KMS-11 (cell line): ENCODE measurements around the gene DNAAF1.
"Not testable (repeated sequence)": the region's sequence is repeated elsewhere in the genome, so short reads cannot be mapped to it uniquely, and the experiment has no call there.

Source experiments
- H2AFZ ChIP-seq: fragments of 200-600 bp; sonication (generic); 2 replicates; pipeline ENCODE4 v1.6.1; 2016; ENCODE audit warnings: antibody characterized with exemption, mixed run types, low read depth
- H3K27ac ChIP-seq: fragments of 200-600 bp; sonication (generic); 2 replicates; pipeline ENCODE4 v1.6.1; 2016; ENCODE audit warnings: mild to moderate bottlenecking, mixed run types
- H3K27me3 ChIP-seq: fragments of 200-600 bp; sonication (generic); 2 replicates; pipeline ENCODE4 v1.6.1; 2017; ENCODE audit warnings: mild to moderate bottlenecking, low read depth, mixed run types, moderate library complexity; ENCODE audit not compliant: insufficient read depth
- H3K36me3 ChIP-seq: fragments of 200-600 bp; sonication (generic); 2 replicates; pipeline ENCODE4 v1.6.1; 2017; ENCODE audit warnings: mild to moderate bottlenecking, mixed run types; ENCODE audit not compliant: insufficient read depth
- H3K4me1 ChIP-seq: fragments of 200-600 bp; sonication (generic); 2 replicates; pipeline ENCODE4 v1.6.1; 2016; ENCODE audit warnings: mild to moderate bottlenecking, low read depth, mixed run types; ENCODE audit not compliant: poor library complexity, severe bottlenecking
- H3K4me2 ChIP-seq: fragments of 200-600 bp; sonication (generic); 2 replicates; pipeline ENCODE4 v1.7.0; 2016; ENCODE audit warnings: mild to moderate bottlenecking, mixed run types
- H3K4me3 ChIP-seq: fragments of 200-600 bp; sonication (generic); IDR thresholded peaks from 2 replicates; pipeline ENCODE4 v1.6.1; 2017; ENCODE audit warnings: low read depth, low read length, mixed read lengths; ENCODE audit not compliant: insufficient read depth
- H3K79me2 ChIP-seq: fragments of 200-600 bp; sonication (generic); 2 replicates; pipeline ENCODE4 v1.6.1; 2016; ENCODE audit warnings: low read depth, mixed run types; ENCODE audit not compliant: insufficient read depth
- H3K9ac ChIP-seq: fragments of 200-600 bp; sonication (generic); 2 replicates; pipeline ENCODE4 v1.6.1; 2016; ENCODE audit warnings: mild to moderate bottlenecking, mixed run types
- H4K20me1 ChIP-seq: fragments of 200-600 bp; sonication (generic); 2 replicates; pipeline ENCODE4 v1.6.1; 2016; ENCODE audit warnings: mild to moderate bottlenecking, mixed run types; ENCODE audit not compliant: insufficient read depth
- CTCF ChIP-seq: fragments of 200-600 bp; sonication (generic); conservative IDR thresholded peaks from 2 replicates; pipeline ENCODE4 v1.6.1; 2017; ENCODE audit warnings: low read depth, mild to moderate bottlenecking, antibody characterized with exemption, low read length, moderate library complexity, mixed read lengths

The DNAAF1 gene

DNA sequence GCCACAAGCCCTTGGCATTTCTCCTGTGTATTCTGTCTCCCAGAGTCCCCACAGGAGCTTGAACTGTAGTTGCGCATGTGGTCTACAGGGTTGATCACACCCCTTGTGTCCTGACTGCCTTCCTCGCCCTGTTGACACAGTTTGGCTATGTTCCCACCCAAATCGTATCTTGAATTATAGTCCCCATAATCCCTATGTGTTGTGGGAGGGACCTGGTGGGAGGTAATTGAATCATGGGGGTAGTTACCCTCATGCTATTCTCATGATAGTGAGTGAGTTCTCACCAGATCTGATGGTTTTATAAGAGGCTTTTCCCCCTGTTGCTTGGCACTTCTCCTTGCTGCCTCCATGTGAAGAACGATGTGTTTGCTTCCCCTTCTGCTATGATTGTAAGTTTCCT, 67.0 kb downstream of the DNAAF1 start:
- TF ChIP-seq CTCF = no peak
- Histone ChIP-seq H2AFZ (no peak overlapping the region), H3K9ac (no peak overlapping the region)

DNA sequence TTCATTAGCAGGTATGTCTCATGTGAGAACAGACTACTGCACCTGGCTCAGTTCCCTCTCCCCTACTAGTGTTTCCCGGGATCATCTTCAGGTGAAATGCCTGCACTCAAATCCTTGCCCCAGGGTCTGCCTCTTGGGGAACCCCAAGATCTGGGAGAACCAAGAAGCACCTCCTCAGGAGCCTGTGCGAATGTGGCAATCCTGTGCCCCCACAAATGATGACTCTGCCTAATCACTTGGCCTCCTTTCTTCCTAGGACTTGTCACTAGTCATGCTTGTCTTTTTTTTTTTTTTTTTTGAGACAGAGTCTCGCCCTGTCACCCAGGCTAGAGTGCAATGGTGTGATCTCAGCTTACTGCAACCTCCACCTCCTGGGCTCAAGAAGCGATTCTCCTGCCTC, 67.5 kb downstream of the DNAAF1 start:
- no peaks in the 10 kb centered on the region for H3K4me1 ChIP-seq
- H2AFZ ChIP-seq = no peak overlapping the region
- no peaks in the 10 kb centered on the region for H4K20me1 ChIP-seq
- H3K36me3 ChIP-seq = no peaks in the 10 kb centered on the region
- peaks cover 15% of the 10 kb centered on the region; the same call in 1 of the 2 replicates for H3K27me3 ChIP-seq
- no peak for TF ChIP-seq CTCF
- no peak overlapping the region for H3K4me2 ChIP-seq
- H3K9ac ChIP-seq = no peak overlapping the region
- no peaks in the 10 kb centered on the region for H3K79me2 ChIP-seq
- H3K4me3 ChIP-seq = no peak overlapping the region
- H3K27ac ChIP-seq = no peak overlapping the region

More for the DNA sequence above, 67.0 kb downstream of the DNAAF1 start:
- H3K79me2 ChIP-seq = no peaks in the 10 kb centered on the region
- no peak overlapping the region for H3K4me3 ChIP-seq
- no peaks in the 10 kb centered on the region for H3K36me3 ChIP-seq
- H3K4me2 ChIP-seq = no peak overlapping the region
- H3K4me1 ChIP-seq = no peaks in the 10 kb centered on the region
- no peak overlapping the region for H3K27ac ChIP-seq
- H4K20me1 ChIP-seq = no peaks in the 10 kb centered on the region
- peaks cover 13% of the 10 kb centered on the region; the same call in 1 of the 2 replicates for H3K27me3 ChIP-seq

GRCh38 chr16:84214451-84215066, 69.5 kb downstream of the DNAAF1 start:
- Histone ChIP-seq H3K79me2 (no peaks in the 10 kb centered on the region), H3K27me3 (peaks cover 16% of the 10 kb centered on the region; the same call in 1 of the 2 replicates), H3K4me3 (no peak overlapping the region), H4K20me1 (no peaks in the 10 kb centered on the region), H3K9ac (no peak overlapping the region), H3K36me3 (no peaks in the 10 kb centered on the region), H2AFZ (no peak overlapping the region), H3K4me1 (no peaks in the 10 kb centered on the region), H3K27ac (no peak overlapping the region), H3K4me2 (no peak overlapping the region)
- no peak for TF ChIP-seq CTCF

DNA sequence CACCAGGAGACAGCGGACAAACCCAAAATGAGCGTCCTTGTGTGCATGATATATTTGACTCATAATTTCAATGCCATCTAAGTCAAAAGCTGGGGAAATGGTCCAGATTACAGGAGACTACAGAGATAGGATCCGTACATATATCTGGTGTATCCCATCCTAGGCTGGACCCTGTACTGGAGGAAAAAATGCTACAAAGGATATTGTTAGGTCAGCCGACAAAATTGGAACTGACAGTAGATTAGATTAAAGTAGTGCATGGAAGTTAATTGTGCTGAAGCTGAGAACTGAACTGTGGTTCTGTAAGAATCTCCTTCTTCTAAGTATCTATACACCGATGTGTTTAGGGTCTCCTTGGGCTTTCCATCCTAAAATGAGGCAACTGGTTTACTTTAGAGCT, 70.4 kb downstream of the DNAAF1 start:
- no peak for TF ChIP-seq CTCF
- no peak overlapping the region for H3K9ac ChIP-seq
- no peaks in the 10 kb centered on the region for H3K4me1 ChIP-seq
- no peaks in the 10 kb centered on the region for H3K36me3 ChIP-seq
- H3K27ac ChIP-seq = no peak overlapping the region
- peaks cover 16% of the 10 kb centered on the region; the same call in 1 of the 2 replicates for H3K27me3 ChIP-seq
- no peaks in the 10 kb centered on the region for H4K20me1 ChIP-seq
- no peak overlapping the region for H3K4me2 ChIP-seq
- H3K79me2 ChIP-seq = no peaks in the 10 kb centered on the region
- no peak overlapping the region for H2AFZ ChIP-seq
- no peak overlapping the region for H3K4me3 ChIP-seq

- H3K79me2 ChIP-seq, H2AFZ ChIP-seq, H3K4me2 ChIP-seq, H3K36me3 ChIP-seq, H3K27ac ChIP-seq, H4K20me1 ChIP-seq, H3K9ac ChIP-seq, H3K4me3 ChIP-seq, H3K4me1 ChIP-seq: not testable (repeated sequence)
- H3K27me3 ChIP-seq = peaks cover 20% of the 10 kb centered on the region; the same call in 1 of the 2 replicates
Observed at GRCh38 chr16:84216144-84216543, 71.0 kb downstream of the DNAAF1 start.
